ENCODE measurements around the gene ICAM3.

DNA sequence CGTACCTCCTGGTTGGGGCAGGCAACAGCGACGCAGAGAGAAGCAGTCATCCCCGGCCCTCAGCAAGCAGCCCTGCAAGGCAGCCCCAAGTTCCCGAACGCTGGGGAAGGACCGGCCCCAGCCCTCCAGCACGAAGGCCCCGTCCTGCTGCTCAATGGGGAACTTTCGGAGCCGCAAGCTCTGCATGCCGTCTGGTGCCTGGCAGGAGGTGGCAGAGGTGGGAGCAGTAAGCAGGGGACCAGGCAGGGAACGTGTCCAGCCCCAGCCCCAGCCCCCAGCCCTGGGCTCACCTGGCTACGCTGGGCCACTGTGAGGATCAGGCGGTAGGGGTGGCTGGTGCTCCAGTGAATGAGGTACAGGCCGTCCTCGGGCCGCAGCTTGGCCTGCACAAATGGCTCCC is 22.8 kb upstream of the ICAM3 start:
- TF ChIP-seq BHLHE40 (IDR thresholded peaks at IDR 0.05; ENCODE audit: borderline replicate concordance) (no peak), ARNT (IDR thresholded peaks at IDR 0.05) (no peak), FOXM1 (IDR thresholded peaks at IDR 0.05; ENCODE audit: borderline replicate concordance) (no peak), FOXA1 (IDR thresholded peaks at IDR 0.05) (no peak)
- TF ChIP-seq, protein P1, sequence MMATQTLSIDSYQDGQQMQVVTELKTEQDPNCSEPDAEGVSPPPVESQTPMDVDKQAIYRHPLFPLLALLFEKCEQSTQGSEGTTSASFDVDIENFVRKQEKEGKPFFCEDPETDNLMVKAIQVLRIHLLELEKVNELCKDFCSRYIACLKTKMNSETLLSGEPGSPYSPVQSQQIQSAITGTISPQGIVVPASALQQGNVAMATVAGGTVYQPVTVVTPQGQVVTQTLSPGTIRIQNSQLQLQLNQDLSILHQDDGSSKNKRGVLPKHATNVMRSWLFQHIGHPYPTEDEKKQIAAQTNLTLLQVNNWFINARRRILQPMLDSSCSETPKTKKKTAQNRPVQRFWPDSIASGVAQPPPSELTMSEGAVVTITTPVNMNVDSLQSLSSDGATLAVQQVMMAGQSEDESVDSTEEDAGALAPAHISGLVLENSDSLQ (IDR thresholded peaks at IDR 0.05), result no peak

Data from HEK293T (cell line).